A549 (cell line): Measurements from ENCODE around the gene OTUD4.

ENCODE experiments used
- CHD2 ChIP-seq: fragments of 150-350 bp; IDR thresholded peaks from 2 replicates; pipeline ENCODE4 v1.6.1; 2014; ENCODE audit warnings: low read length; ENCODE audit not compliant: partially characterized antibody
- GATA3 ChIP-seq: IDR thresholded peaks from 2 replicates; pipeline ENCODE4 v1.6.1; 2012; ENCODE audit warnings: borderline replicate concordance
- NR3C1 ChIP-seq: fragments of >200 bp; sonication (Bioruptor Twin); formaldehyde crosslinking; IDR thresholded peaks from 3 replicates; pipeline ENCODE4 v1.6.1; 2017
- POLR2A ChIP-seq: IDR thresholded peaks from 2 replicates; pipeline ENCODE4 v1.6.1; 2012; ENCODE audit warnings: mild to moderate bottlenecking, low read length
- RCOR1 ChIP-seq: fragments of 150-350 bp; IDR thresholded peaks from 2 replicates; pipeline ENCODE4 v1.6.1; 2014; ENCODE audit warnings: antibody characterized with exemption, low read length, low read depth
- RFX5 ChIP-seq: fragments of 450-650 bp; IDR thresholded peaks from 2 replicates; pipeline ENCODE4 v1.7.1; 2014; ENCODE audit warnings: antibody characterized with exemption, mild to moderate bottlenecking, moderate library complexity
- RNF2 ChIP-seq: fragments of 200-600 bp; sonication (generic); IDR thresholded peaks from 2 replicates; pipeline ENCODE4 v1.6.1; 2016; ENCODE audit warnings: low read depth, mild to moderate bottlenecking, antibody characterized with exemption, moderate library complexity, borderline replicate concordance
- TFCP2L1 ChIP-seq: fragments of 250-450 bp; sonication (Bioruptor Pico); IDR thresholded peaks from 2 replicates; pipeline ENCODE4 v1.5.0; 2021; ENCODE audit warnings: mild to moderate bottlenecking
- ZSCAN20 ChIP-seq: fragments of 250-450 bp; sonication (Bioruptor Pico); IDR thresholded peaks from 2 replicates; pipeline ENCODE4 v1.8.0; 2022; ENCODE audit warnings: mild to moderate bottlenecking, moderate library complexity
- TF ChIP-seq, protein P1 (sequence below): fragments of >200 bp; sonication (Bioruptor Twin); formaldehyde crosslinking; IDR thresholded peaks from 3 replicates; pipeline ENCODE4 v1.5.1; 2016
- TF ChIP-seq, protein P2 (sequence below): IDR thresholded peaks from 2 replicates; pipeline ENCODE4 v1.6.1; 2012
- TF ChIP-seq, protein P3 (sequence below): fragments of 200-600 bp; sonication (generic); IDR thresholded peaks from 2 replicates; pipeline ENCODE4 v1.6.1; 2016; ENCODE audit warnings: antibody characterized with exemption, mild to moderate bottlenecking, moderate library complexity

DNA sequence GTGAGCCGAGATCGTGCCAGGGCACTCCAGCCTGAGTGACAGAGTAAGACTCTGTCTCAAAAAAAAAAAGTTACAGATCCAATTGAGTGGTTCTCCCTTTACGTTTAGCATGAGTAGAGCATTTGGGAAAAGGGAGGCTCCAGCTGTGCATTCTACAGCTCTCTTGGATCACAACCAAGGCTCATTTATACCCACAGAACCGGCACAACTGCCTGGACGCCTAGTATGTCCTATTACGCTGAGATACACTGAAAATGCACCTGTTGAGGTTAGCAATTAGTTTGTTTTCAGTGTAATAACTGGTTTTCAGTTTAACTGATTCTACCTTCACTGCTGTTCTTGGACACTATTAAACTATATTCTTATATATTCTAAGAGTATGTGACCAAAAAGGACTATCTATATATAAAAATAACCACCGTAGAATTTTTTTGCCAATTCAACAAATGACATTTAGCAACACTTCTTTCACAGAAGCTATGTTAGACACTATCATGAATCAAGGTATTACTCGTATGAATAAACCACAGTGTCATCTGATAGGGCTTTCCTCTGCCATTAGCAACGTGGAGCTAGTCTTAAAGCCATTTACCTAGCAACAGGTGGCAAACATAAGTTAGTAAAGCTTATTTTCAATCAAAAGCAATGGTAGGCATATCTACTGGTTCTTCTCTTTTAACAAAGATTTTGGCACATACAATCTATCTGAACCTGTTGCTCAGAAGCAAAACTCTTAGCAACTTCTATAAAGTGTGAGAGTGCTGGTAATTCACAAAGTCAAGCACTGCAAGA lies 3.6 kb downstream of the OTUD4 start:
- TF ChIP-seq ZSCAN20 (CRISPR knock-in tag) (no peak), CHD2 (no peak), RCOR1 (no peak), RNF2 (no peak), RFX5 (no peak), POLR2A (no peak), GATA3 (no peak), TFCP2L1 (CRISPR knock-in tag) (no peak), NR3C1 (no peak)
- TF ChIP-seq, protein P1, sequence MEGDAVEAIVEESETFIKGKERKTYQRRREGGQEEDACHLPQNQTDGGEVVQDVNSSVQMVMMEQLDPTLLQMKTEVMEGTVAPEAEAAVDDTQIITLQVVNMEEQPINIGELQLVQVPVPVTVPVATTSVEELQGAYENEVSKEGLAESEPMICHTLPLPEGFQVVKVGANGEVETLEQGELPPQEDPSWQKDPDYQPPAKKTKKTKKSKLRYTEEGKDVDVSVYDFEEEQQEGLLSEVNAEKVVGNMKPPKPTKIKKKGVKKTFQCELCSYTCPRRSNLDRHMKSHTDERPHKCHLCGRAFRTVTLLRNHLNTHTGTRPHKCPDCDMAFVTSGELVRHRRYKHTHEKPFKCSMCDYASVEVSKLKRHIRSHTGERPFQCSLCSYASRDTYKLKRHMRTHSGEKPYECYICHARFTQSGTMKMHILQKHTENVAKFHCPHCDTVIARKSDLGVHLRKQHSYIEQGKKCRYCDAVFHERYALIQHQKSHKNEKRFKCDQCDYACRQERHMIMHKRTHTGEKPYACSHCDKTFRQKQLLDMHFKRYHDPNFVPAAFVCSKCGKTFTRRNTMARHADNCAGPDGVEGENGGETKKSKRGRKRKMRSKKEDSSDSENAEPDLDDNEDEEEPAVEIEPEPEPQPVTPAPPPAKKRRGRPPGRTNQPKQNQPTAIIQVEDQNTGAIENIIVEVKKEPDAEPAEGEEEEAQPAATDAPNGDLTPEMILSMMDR, result no peak
- TF ChIP-seq, protein P2, sequence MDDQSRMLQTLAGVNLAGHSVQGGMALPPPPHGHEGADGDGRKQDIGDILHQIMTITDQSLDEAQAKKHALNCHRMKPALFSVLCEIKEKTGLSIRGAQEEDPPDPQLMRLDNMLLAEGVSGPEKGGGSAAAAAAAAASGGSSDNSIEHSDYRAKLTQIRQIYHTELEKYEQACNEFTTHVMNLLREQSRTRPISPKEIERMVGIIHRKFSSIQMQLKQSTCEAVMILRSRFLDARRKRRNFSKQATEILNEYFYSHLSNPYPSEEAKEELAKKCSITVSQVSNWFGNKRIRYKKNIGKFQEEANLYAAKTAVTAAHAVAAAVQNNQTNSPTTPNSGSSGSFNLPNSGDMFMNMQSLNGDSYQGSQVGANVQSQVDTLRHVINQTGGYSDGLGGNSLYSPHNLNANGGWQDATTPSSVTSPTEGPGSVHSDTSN, result no peak
- TF ChIP-seq, protein P3, sequence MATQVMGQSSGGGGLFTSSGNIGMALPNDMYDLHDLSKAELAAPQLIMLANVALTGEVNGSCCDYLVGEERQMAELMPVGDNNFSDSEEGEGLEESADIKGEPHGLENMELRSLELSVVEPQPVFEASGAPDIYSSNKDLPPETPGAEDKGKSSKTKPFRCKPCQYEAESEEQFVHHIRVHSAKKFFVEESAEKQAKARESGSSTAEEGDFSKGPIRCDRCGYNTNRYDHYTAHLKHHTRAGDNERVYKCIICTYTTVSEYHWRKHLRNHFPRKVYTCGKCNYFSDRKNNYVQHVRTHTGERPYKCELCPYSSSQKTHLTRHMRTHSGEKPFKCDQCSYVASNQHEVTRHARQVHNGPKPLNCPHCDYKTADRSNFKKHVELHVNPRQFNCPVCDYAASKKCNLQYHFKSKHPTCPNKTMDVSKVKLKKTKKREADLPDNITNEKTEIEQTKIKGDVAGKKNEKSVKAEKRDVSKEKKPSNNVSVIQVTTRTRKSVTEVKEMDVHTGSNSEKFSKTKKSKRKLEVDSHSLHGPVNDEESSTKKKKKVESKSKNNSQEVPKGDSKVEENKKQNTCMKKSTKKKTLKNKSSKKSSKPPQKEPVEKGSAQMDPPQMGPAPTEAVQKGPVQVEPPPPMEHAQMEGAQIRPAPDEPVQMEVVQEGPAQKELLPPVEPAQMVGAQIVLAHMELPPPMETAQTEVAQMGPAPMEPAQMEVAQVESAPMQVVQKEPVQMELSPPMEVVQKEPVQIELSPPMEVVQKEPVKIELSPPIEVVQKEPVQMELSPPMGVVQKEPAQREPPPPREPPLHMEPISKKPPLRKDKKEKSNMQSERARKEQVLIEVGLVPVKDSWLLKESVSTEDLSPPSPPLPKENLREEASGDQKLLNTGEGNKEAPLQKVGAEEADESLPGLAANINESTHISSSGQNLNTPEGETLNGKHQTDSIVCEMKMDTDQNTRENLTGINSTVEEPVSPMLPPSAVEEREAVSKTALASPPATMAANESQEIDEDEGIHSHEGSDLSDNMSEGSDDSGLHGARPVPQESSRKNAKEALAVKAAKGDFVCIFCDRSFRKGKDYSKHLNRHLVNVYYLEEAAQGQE, result no peak
